PC-3 (cell line): ENCODE results near the gene SGCD. TPM values are rescaled to one million over a fixed set of nuclear protein-coding genes. Genes with fewer than 3 reads are reported as not detected.

Experiments
- ATAC-seq: fragments of 200-7000 bp; cut with Tn5 transposase; 2 replicates; pipeline ENCODE4 v1.9.1; 2020; ENCODE audit warnings: mild to moderate bottlenecking, moderate library complexity
- BruUV-seq: library from RNA; stranded (reverse); fragments of 400-500 nt; replicated peaks from 2 replicates; lab custom pipeline; 2021; lab: Mats Ljungman, UMichigan
- CTCF ChIA-PET: fragments of 300-600 bp; sonication (Branson Sonifier 250); formaldehyde crosslinking; loops from one replicate; lab custom pipeline; 2022; ENCODE audit warnings: antibody characterized with exemption; lab: Charles Lee
- POLR2A ChIA-PET: fragments of 300-600 bp; sonication (Branson Sonifier 250); formaldehyde crosslinking; loops from one replicate; lab custom pipeline; 2022; ENCODE audit warnings: antibody characterized with exemption; ENCODE audit not compliant: unreplicated experiment; lab: Charles Lee
- DNase-seq: peaks from one replicate; pipeline ENCODE4 v3.0.0-alpha.2; 2015
- H2AFZ ChIP-seq: fragments of 300-600 bp; sonication (generic); 2 replicates; pipeline ENCODE4 v1.6.0; 2016; ENCODE audit warnings: antibody characterized with exemption, low read length
- H3F3A ChIP-seq: fragments of 300-600 bp; sonication (generic); one replicate; pipeline ENCODE4 v1.6.0; 2017; ENCODE audit warnings: antibody characterized with exemption, low read length, control low read depth, mild to moderate bottlenecking; ENCODE audit not compliant: unreplicated experiment
- H3K27ac ChIP-seq: fragments of 300-600 bp; sonication (generic); 2 replicates; pipeline ENCODE4 v1.5.1; 2016; ENCODE audit warnings: mild to moderate bottlenecking, low read length
- H3K27me3 ChIP-seq: fragments of 300-600 bp; sonication (generic); 2 replicates; pipeline ENCODE4 v1.6.1; 2016; ENCODE audit warnings: low read length, mixed read lengths
- H3K36me3 ChIP-seq: fragments of 300-600 bp; sonication (generic); 2 replicates; pipeline ENCODE4 v1.6.1; 2016; ENCODE audit warnings: low read depth, mixed run types, low read length, mixed read lengths
- H3K4me1 ChIP-seq: fragments of 300-600 bp; sonication (generic); 2 replicates; pipeline ENCODE4 v1.5.1; 2016; ENCODE audit warnings: low read length; ENCODE audit not compliant: insufficient read depth
- H3K4me2 ChIP-seq: fragments of 300-600 bp; sonication (generic); 2 replicates; pipeline ENCODE4 v1.6.0; 2016; ENCODE audit warnings: low read length
- H3K4me3 ChIP-seq: fragments of 300-600 bp; sonication (generic); 2 replicates; pipeline ENCODE4 v1.5.1; 2016; ENCODE audit warnings: mild to moderate bottlenecking, low read length, mixed read lengths
- H3K79me2 ChIP-seq: fragments of 300-600 bp; sonication (generic); 2 replicates; pipeline ENCODE4 v1.6.1; 2017; ENCODE audit warnings: low read length, mixed read lengths
- H3K9ac ChIP-seq: fragments of 300-600 bp; sonication (generic); 2 replicates; pipeline ENCODE4 v1.6.0; 2016; ENCODE audit warnings: mild to moderate bottlenecking, low read length
- H3K9me2 ChIP-seq: fragments of 300-600 bp; sonication (generic); replicated peaks from 2 replicates; pipeline ENCODE4 v1.6.1; 2016; ENCODE audit warnings: mixed run types, low read length, mixed read lengths
- H3K9me3 ChIP-seq: fragments of 300-600 bp; sonication (generic); 2 replicates; pipeline ENCODE4 v1.6.1; 2016; ENCODE audit warnings: low read length, mixed read lengths
- H4K20me1 ChIP-seq: fragments of 300-600 bp; sonication (generic); 2 replicates; pipeline ENCODE4 v1.6.1; 2016; ENCODE audit warnings: low read length, mixed read lengths
- CTCF ChIP-seq: fragments of 300-600 bp; sonication (generic); conservative IDR thresholded peaks from 2 replicates; pipeline ENCODE4 v1.5.1; 2017; ENCODE audit warnings: antibody characterized with exemption, low read depth, mild to moderate bottlenecking, low read length
- EZH2 ChIP-seq: fragments of 300-600 bp; sonication (generic); IDR thresholded peaks from one replicate; pipeline ENCODE4 v1.6.1; 2017; ENCODE audit warnings: antibody characterized with exemption, mild to moderate bottlenecking, low read length; ENCODE audit not compliant: unreplicated experiment
- EZH2phosphoT487 ChIP-seq: fragments of 300-600 bp; sonication (generic); IDR thresholded peaks from 2 replicates; pipeline ENCODE4 v1.6.1; 2018; ENCODE audit warnings: mild to moderate bottlenecking, antibody characterized with exemption, low read length, borderline replicate concordance
- intact Hi-C: fragments of 100-400 bp; cut with micrococcal nuclease; formaldehyde crosslinking; loops from 2 replicates; pipeline ENCODE4 v1.9.0; 2023
- total RNA-seq: library from RNA; depleted of rRNA; stranded (reverse); fragments of >200 nt; gene quantifications from 2 replicates; pipeline ENCODE4 v1.2.3, GENCODE V29; 2014

SGCD gene
- total RNA-seq, 1 experiment from 2014 or later, result 0.15 TPM

DNA sequence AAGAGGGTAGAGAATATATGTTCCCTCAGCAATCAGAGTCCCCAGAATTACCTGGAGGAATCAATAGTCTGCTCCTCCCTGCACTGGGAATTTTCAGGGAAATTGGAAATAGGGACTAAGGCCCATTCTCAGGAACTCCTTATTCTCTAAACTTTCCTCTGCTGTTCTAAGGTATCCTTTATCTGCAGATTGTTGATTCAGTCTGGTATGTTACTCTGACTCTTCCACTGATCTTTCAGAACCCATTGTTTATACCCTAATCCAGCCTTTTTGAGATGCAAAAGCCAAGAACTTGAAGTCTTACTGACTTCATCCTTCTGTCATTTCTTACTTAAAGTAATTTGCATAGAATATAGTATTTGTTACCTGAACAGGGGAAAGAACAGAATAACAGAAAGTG lies 379.7 kb downstream of the SGCD start:
- no TSS peak for BruUV-seq
- H3K9me2 ChIP-seq, result no peaks in the 10 kb centered on the region
- no peak overlapping the region for H2AFZ ChIP-seq
- H3K79me2 ChIP-seq, result no peaks in the 10 kb centered on the region
- H3F3A ChIP-seq, result no peaks in the 10 kb centered on the region
- intact Hi-C loops, result no loop called here
- DNase-seq (no peak), ATAC-seq (no peak)
- H3K4me3 ChIP-seq, result no peak overlapping the region
- no peaks in the 10 kb centered on the region; the same call in 1 of the 2 replicates for H3K9me3 ChIP-seq
- H3K4me1 ChIP-seq, result no peaks in the 10 kb centered on the region
- no peaks in the 10 kb centered on the region for H3K27me3 ChIP-seq
- no peaks in the 10 kb centered on the region for H3K36me3 ChIP-seq
- ChIA-PET POLR2A (no interaction called here), CTCF (no interaction called here)
- H3K9ac ChIP-seq, result no peak overlapping the region
- no peak for TF ChIP-seq EZH2phosphoT487
- no peak for TF ChIP-seq CTCF
- TF ChIP-seq EZH2, result no peak
- H3K4me2 ChIP-seq, result no peak overlapping the region
- H4K20me1 ChIP-seq, result no peaks in the 10 kb centered on the region
- H3K27ac ChIP-seq, result no peak overlapping the region

DNA sequence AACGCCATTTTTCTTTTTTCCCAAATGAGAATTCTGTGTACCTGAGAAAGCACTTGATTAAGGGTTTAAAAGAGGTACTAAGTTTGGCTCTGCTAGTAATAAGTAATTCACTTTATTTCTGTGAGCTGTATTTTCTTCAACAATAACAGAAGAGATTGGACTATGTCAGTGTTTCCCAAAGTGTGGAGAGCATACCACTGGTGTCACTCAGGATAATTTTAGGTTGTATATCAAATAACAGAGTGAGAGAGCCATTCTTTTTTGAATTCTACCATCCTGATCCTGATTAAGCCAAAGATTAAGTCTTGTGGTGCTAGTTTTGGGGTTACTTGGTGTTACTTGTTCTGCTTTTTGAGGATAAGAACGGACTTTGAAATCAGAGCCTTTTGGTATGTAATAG lies 380.8 kb downstream of the SGCD start:
- ATAC-seq, result no peak
- POLR2A ChIA-PET, result interaction anchor here (0.5 kb wide), 1 partner anchor 284 kb away, joined by 4 read pairs; no protein-coding TSS in a partner anchor
- BruUV-seq, result no TSS peak

GRCh38 chr5:156715287-156715686 lies 388.3 kb downstream of the SGCD start:
- Histone ChIP-seq H3K4me1 (no peaks in the 10 kb centered on the region), H3K79me2 (no peaks in the 10 kb centered on the region), H3K27ac (no peak overlapping the region), H3K9me2 (no peaks in the 10 kb centered on the region), H3K9me3 (no peaks in the 10 kb centered on the region), H3K4me3 (no peak overlapping the region), H4K20me1 (no peaks in the 10 kb centered on the region), H3K27me3 (no peaks in the 10 kb centered on the region), H2AFZ (no peak overlapping the region), H3K36me3 (no peaks in the 10 kb centered on the region), H3K4me2 (no peak overlapping the region), H3F3A (no peaks in the 10 kb centered on the region), H3K9ac (no peak overlapping the region)
- ATAC-seq (no peak), DNase-seq (no peak)
- ChIA-PET POLR2A (no interaction called here), CTCF (no interaction called here)
- intact Hi-C loops, result no loop called here
- BruUV-seq, result no TSS peak
- no peak for TF ChIP-seq CTCF
- no peak for TF ChIP-seq EZH2
- no peak for TF ChIP-seq EZH2phosphoT487

More for the DNA sequence above, 380.8 kb downstream of the SGCD start:
- CTCF ChIA-PET, result no interaction called here
- Histone ChIP-seq H3K4me2 (no peak overlapping the region), H3K4me3 (no peak overlapping the region), H4K20me1 (no peaks in the 10 kb centered on the region), H3K9ac (no peak overlapping the region), H3K9me3 (no peaks in the 10 kb centered on the region; the same call in 1 of the 2 replicates), H2AFZ (no peak overlapping the region), H3K36me3 (no peaks in the 10 kb centered on the region), H3K27ac (no peak overlapping the region), H3F3A (no peaks in the 10 kb centered on the region), H3K27me3 (no peaks in the 10 kb centered on the region), H3K9me2 (no peaks in the 10 kb centered on the region), H3K79me2 (no peaks in the 10 kb centered on the region), H3K4me1 (no peaks in the 10 kb centered on the region)
- intact Hi-C loops, result no loop called here
- no peak for DNase-seq
- TF ChIP-seq EZH2phosphoT487, result no peak
